ENCODE data around the gene RNU6-7. TPM values are rescaled to one million over a fixed set of nuclear protein-coding genes. Genes with fewer than 3 reads are reported as not detected.

Gene RNU6-7
- total RNA-seq, 1 experiment from 2014 or later = not detected

- Mint-ChIP-seq H3K27me3 (ENCODE audit: insufficient read depth, unreplicated experiment) (no peaks in the 10 kb centered on the region), H3K4me3 (ENCODE audit: unreplicated experiment) (peak overlapping the region; percentile 90), H3K9me3 (ENCODE audit: unreplicated experiment) (no peaks in the 10 kb centered on the region), H3K27ac (ENCODE audit: unreplicated experiment) (peak overlapping the region; percentile 98), H3K36me3 (ENCODE audit: insufficient read depth, unreplicated experiment) (peaks cover 20% of the 10 kb centered on the region), H3K4me1 (ENCODE audit: low read depth, unreplicated experiment) (no peaks in the 10 kb centered on the region)
- peak overlapping the region; percentile 76 for H3K4me3 ChIP-seq (ENCODE audit: low read depth, low read length)
- no peak for TF ChIP-seq CTCF (IDR thresholded peaks at IDR 0.05; ENCODE audit: insufficient read depth in 1 of 2, low read depth in 1 of 2, low read length in 1 of 2, severe bottlenecking in 1 of 2, unreplicated experiment in 1 of 2)
- no peaks in the 10 kb centered on the region for H3K9me3 ChIP-seq
- 0 out of 2 replicates have a peak, but pooled peaks cover 5% of the 10 kb centered on the region for H3K4me1 ChIP-seq
- no peaks in the 10 kb centered on the region for H3K36me3 ChIP-seq (ENCODE audit: control insufficient read depth, insufficient read depth, low read length)
- DNase-seq = no peak
- intact Hi-C loops (cut with micrococcal nuclease; ENCODE audit: unreplicated experiment) = loop anchor here (1.0 kb wide), 3 partner anchors 17 to 182 kb away; no protein-coding TSS in a partner anchor
- ChIA-PET CTCF (no interaction called here), POLR2A (interaction anchor here (0.8 kb wide), 1 partner anchor 124 kb away, joined by 4 read pairs; no protein-coding TSS in a partner anchor)
- BruUV-seq (replicated peaks) = no TSS peak
- no peaks in the 10 kb centered on the region for H3K27me3 ChIP-seq (replicated peaks; ENCODE audit: control insufficient read depth, insufficient read depth, low read length)
Measured at GRCh38 chr14:32200368-32201192, 1.3 kb upstream of the RNU6-7 start.

GRCh38 chr14:32201193-32201815 lies 541 bp upstream of the RNU6-7 start:
- H3K36me3 Mint-ChIP-seq (ENCODE audit: insufficient read depth, unreplicated experiment) = peaks cover 20% of the 10 kb centered on the region
- H3K9me3 ChIP-seq = no peaks in the 10 kb centered on the region
- ChIA-PET POLR2A (no interaction called here), CTCF (no interaction called here)
- TF ChIP-seq CTCF (IDR thresholded peaks at IDR 0.05; ENCODE audit: insufficient read depth in 1 of 2, low read depth in 1 of 2, low read length in 1 of 2, severe bottlenecking in 1 of 2, unreplicated experiment in 1 of 2) = no peak
- no peaks in the 10 kb centered on the region for H3K9me3 Mint-ChIP-seq (ENCODE audit: unreplicated experiment)
- H3K27ac Mint-ChIP-seq (ENCODE audit: unreplicated experiment) = peak overlapping the region; percentile 98
- no peaks in the 10 kb centered on the region for H3K4me1 Mint-ChIP-seq (ENCODE audit: low read depth, unreplicated experiment)
- no peaks in the 10 kb centered on the region for H3K27me3 ChIP-seq (replicated peaks; ENCODE audit: control insufficient read depth, insufficient read depth, low read length)
- peak overlapping the region; percentile 90 for H3K4me3 Mint-ChIP-seq (ENCODE audit: unreplicated experiment)
- no peaks in the 10 kb centered on the region for H3K27me3 Mint-ChIP-seq (ENCODE audit: insufficient read depth, unreplicated experiment)
- TSS peak; percentile 27 for BruUV-seq (replicated peaks)
- no peaks in the 10 kb centered on the region for H3K36me3 ChIP-seq (ENCODE audit: control insufficient read depth, insufficient read depth, low read length)
- 0 out of 2 replicates have a peak, but pooled peaks cover 5% of the 10 kb centered on the region for H3K4me1 ChIP-seq
- H3K4me3 ChIP-seq (ENCODE audit: low read depth, low read length) = peak overlapping the region; percentile 76
- peak; percentile 97 to 98 for DNase-seq
- intact Hi-C loops (cut with micrococcal nuclease; ENCODE audit: unreplicated experiment) = loop anchor here (1.0 kb wide), 3 partner anchors 18 to 181 kb away; no protein-coding TSS in a partner anchor

- peak in 1 of 2 experiments; percentile 10 for DNase-seq
- Mint-ChIP-seq H3K9me3 (ENCODE audit: unreplicated experiment) (no peaks in the 10 kb centered on the region), H3K4me3 (ENCODE audit: unreplicated experiment) (peak overlapping the region; percentile 90), H3K36me3 (ENCODE audit: insufficient read depth, unreplicated experiment) (peaks cover 20% of the 10 kb centered on the region), H3K27me3 (ENCODE audit: insufficient read depth, unreplicated experiment) (no peaks in the 10 kb centered on the region), H3K4me1 (ENCODE audit: low read depth, unreplicated experiment) (no peaks in the 10 kb centered on the region), H3K27ac (ENCODE audit: unreplicated experiment) (peak overlapping the region; percentile 98)
- Histone ChIP-seq H3K4me1 (0 out of 2 replicates have a peak, but pooled peaks cover 5% of the 10 kb centered on the region), H3K4me3 (ENCODE audit: low read depth, low read length) (peak overlapping the region; percentile 76), H3K27me3 (replicated peaks; ENCODE audit: control insufficient read depth, insufficient read depth, low read length) (no peaks in the 10 kb centered on the region), H3K9me3 (no peaks in the 10 kb centered on the region), H3K36me3 (ENCODE audit: control insufficient read depth, insufficient read depth, low read length) (no peaks in the 10 kb centered on the region)
- intact Hi-C loops (cut with micrococcal nuclease; ENCODE audit: unreplicated experiment) = loop anchor here (2.0 kb wide), 2 partner anchors 268 to 270 kb away; no protein-coding TSS in a partner anchor
- ChIA-PET POLR2A (no interaction called here), CTCF (no interaction called here)
- no TSS peak for BruUV-seq (replicated peaks)
- no peak for TF ChIP-seq CTCF (IDR thresholded peaks at IDR 0.05; ENCODE audit: insufficient read depth in 1 of 2, low read depth in 1 of 2, low read length in 1 of 2, severe bottlenecking in 1 of 2, unreplicated experiment in 1 of 2)
Measured at GRCh38 chr14:32202491-32202997, 699 bp downstream of the RNU6-7 start.
